Caco-2 (cell line): ENCODE measurements around the gene MRPL39. TPM values are rescaled to one million over a fixed set of nuclear protein-coding genes. Genes with fewer than 3 reads are reported as not detected.

Experiments used
- BruUV-seq: library from RNA; stranded (reverse); fragments of 400-500 nt; replicated peaks from 2 replicates; lab custom pipeline; 2021; lab: Mats Ljungman, UMichigan
- CTCF ChIA-PET: fragments of 300-600 bp; sonication (Branson Sonifier 250); formaldehyde crosslinking; loops from one replicate; lab custom pipeline; 2022; ENCODE audit warnings: antibody characterized with exemption; lab: Charles Lee
- POLR2A ChIA-PET: fragments of 300-600 bp; sonication (Branson Sonifier 250); formaldehyde crosslinking; loops from one replicate; lab custom pipeline; 2022; ENCODE audit warnings: antibody characterized with exemption; lab: Charles Lee
- DNase-seq, 2 experiments: peaks; one replicate each; pipeline versions ENCODE4 v3.0.0 to v3.0.0-alpha.2; 2020 to 2022
- H3K27me3 ChIP-seq: replicated peaks from 2 replicates; pipeline ENCODE4 v1.6.0; 2011; ENCODE audit warnings: low read length; ENCODE audit not compliant: control insufficient read depth, insufficient read depth
- H3K36me3 ChIP-seq: 2 replicates; pipeline ENCODE4 v1.5.1; 2011; ENCODE audit warnings: low read length; ENCODE audit not compliant: control insufficient read depth, insufficient read depth
- H3K4me1 ChIP-seq: fragments of 250-450 bp; sonication (Bioruptor Pico); 2 replicates; pipeline ENCODE4 v1.5.1; 2020; ENCODE audit warnings: mild to moderate bottlenecking
- H3K4me3 ChIP-seq: 2 replicates; pipeline ENCODE4 v1.5.1; 2011; ENCODE audit warnings: low read depth, mild to moderate bottlenecking, control low read depth, low read length
- H3K9me3 ChIP-seq: fragments of 250-450 bp; sonication (Bioruptor Pico); 2 replicates; pipeline ENCODE4 v1.5.1; 2020; ENCODE audit warnings: mild to moderate bottlenecking, moderate library complexity
- H3K27ac Mint-ChIP-seq: one replicate; pipeline ENCODE4 v1.8.0; 2022; ENCODE audit warnings: mixed read lengths; ENCODE audit not compliant: unreplicated experiment
- H3K27me3 Mint-ChIP-seq: one replicate; pipeline ENCODE4 v1.8.0; 2022; ENCODE audit warnings: mixed read lengths; ENCODE audit not compliant: insufficient read depth, unreplicated experiment
- H3K36me3 Mint-ChIP-seq: one replicate; pipeline ENCODE4 v1.8.0; 2022; ENCODE audit warnings: mild to moderate bottlenecking, mixed read lengths; ENCODE audit not compliant: insufficient read depth, unreplicated experiment
- H3K4me1 Mint-ChIP-seq: one replicate; pipeline ENCODE4 v1.8.0; 2022; ENCODE audit warnings: low read depth, mixed read lengths; ENCODE audit not compliant: unreplicated experiment
- H3K4me3 Mint-ChIP-seq: one replicate; pipeline ENCODE4 v1.8.0; 2022; ENCODE audit warnings: mild to moderate bottlenecking, moderate library complexity, mixed read lengths; ENCODE audit not compliant: unreplicated experiment
- H3K9me3 Mint-ChIP-seq: one replicate; pipeline ENCODE4 v1.8.0; 2022; ENCODE audit warnings: mixed read lengths; ENCODE audit not compliant: unreplicated experiment
- intact Hi-C: fragments of 100-400 bp; cut with micrococcal nuclease; formaldehyde crosslinking; loops from one replicate; pipeline ENCODE4 v1.10.0; 2022; ENCODE audit not compliant: unreplicated experiment
- total RNA-seq: library from RNA; stranded (reverse); gene quantifications from 2 replicates; pipeline ENCODE4 v1.2.3, GENCODE V29; 2022
- TF ChIP-seq, protein P1 (sequence below), 2 experiments: fragments of 200-600 bp in 1 of 2; IDR thresholded peaks; 1 replicate in 1 of 2; 2 replicates in 1 of 2; pipeline versions ENCODE4 v1.5.1 to v1.8.0; 2011 to 2022; ENCODE audit warnings: antibody characterized with exemption in 1 of 2, control low read depth in 1 of 2, inconsistent platforms in 1 of 2, low read depth in 1 of 2, low read length in 1 of 2, mild to moderate bottlenecking in 1 of 2, moderate library complexity in 1 of 2; ENCODE audit not compliant: insufficient read depth in 1 of 2, severe bottlenecking in 1 of 2, unreplicated experiment in 1 of 2

Gene MRPL39
- total RNA-seq, 1 experiment from 2014 or later: 37.3 TPM

DNA sequence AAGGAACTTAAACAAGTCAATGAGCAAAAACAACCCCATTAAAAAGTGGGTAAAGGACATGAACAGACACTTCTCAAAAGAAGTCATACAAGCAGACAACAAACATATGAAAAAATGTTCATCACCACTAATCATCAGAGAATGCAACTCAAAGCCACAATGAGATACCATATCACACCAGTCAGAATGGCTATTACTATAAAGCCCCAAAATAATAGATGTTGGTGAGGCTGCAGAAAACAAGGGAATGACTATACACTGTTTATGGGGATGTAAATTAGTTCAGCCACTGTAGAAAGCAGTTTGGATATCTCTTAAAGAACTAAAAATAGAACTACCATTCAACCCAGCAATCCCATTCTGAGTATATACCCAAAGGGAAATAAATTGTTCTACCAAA lies 51.2 kb downstream of the MRPL39 start:
- ChIA-PET POLR2A (no interaction called here), CTCF (no interaction called here)
- H3K36me3 ChIP-seq: no peaks in the 10 kb centered on the region
- 0 out of 2 replicates have a peak, but pooled peaks cover 4% of the 10 kb centered on the region for H3K4me1 ChIP-seq
- H3K9me3 ChIP-seq: no peaks in the 10 kb centered on the region
- peaks cover under 1% of the 10 kb centered on the region for H3K27me3 Mint-ChIP-seq
- DNase-seq: no peak
- H3K4me3 ChIP-seq: no peak overlapping the region
- intact Hi-C loops: no loop called here
- H3K9me3 Mint-ChIP-seq: no peaks in the 10 kb centered on the region
- H3K4me1 Mint-ChIP-seq: peaks cover 9% of the 10 kb centered on the region
- BruUV-seq: no TSS peak
- no peaks in the 10 kb centered on the region for H3K27me3 ChIP-seq
- TF ChIP-seq, protein P1, sequence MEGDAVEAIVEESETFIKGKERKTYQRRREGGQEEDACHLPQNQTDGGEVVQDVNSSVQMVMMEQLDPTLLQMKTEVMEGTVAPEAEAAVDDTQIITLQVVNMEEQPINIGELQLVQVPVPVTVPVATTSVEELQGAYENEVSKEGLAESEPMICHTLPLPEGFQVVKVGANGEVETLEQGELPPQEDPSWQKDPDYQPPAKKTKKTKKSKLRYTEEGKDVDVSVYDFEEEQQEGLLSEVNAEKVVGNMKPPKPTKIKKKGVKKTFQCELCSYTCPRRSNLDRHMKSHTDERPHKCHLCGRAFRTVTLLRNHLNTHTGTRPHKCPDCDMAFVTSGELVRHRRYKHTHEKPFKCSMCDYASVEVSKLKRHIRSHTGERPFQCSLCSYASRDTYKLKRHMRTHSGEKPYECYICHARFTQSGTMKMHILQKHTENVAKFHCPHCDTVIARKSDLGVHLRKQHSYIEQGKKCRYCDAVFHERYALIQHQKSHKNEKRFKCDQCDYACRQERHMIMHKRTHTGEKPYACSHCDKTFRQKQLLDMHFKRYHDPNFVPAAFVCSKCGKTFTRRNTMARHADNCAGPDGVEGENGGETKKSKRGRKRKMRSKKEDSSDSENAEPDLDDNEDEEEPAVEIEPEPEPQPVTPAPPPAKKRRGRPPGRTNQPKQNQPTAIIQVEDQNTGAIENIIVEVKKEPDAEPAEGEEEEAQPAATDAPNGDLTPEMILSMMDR (IDR thresholded peaks at IDR 0.05; ENCODE audit: insufficient read depth in 1 of 2, low read depth in 1 of 2, low read length in 1 of 2, severe bottlenecking in 1 of 2, unreplicated experiment in 1 of 2): no peak
- H3K36me3 Mint-ChIP-seq: no peaks in the 10 kb centered on the region
- no peak overlapping the region for H3K4me3 Mint-ChIP-seq
- H3K27ac Mint-ChIP-seq: no peak overlapping the region

DNA sequence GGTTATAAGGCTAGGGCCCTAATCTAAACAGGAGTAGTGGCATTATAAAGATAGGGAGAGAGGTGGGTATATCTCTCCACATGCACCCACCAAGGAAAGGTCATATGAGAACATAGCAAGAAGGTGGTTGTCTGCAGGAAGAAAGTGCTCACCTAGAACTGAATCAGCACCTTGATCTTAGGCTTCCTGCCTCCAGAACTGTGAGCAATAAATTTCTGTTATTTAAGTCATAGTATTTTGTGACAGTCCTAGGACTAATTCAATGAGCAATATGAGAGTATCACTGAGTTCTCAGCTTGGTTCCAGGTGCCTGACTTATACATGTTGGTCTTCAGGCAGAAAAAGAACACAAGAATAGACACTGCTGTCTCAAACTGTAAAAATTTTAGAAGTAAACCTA lies 51.8 kb downstream of the MRPL39 start:
- no TSS peak for BruUV-seq
- POLR2A ChIA-PET: no interaction called here
- Mint-ChIP-seq H3K4me3 (no peak overlapping the region), H3K36me3 (no peaks in the 10 kb centered on the region), H3K9me3 (no peaks in the 10 kb centered on the region), H3K27me3 (peaks cover 3% of the 10 kb centered on the region), H3K27ac (no peak overlapping the region), H3K4me1 (peaks cover 9% of the 10 kb centered on the region)
- Histone ChIP-seq H3K9me3 (no peaks in the 10 kb centered on the region), H3K27me3 (no peaks in the 10 kb centered on the region), H3K4me3 (no peak overlapping the region), H3K4me1 (0 out of 2 replicates have a peak, but pooled peaks cover 4% of the 10 kb centered on the region), H3K36me3 (no peaks in the 10 kb centered on the region)
- intact Hi-C loops: no loop called here
- TF ChIP-seq, protein P1 (IDR thresholded peaks at IDR 0.05; ENCODE audit: insufficient read depth in 1 of 2, low read depth in 1 of 2, low read length in 1 of 2, severe bottlenecking in 1 of 2, unreplicated experiment in 1 of 2): no peak
- CTCF ChIA-PET: no interaction called here
- DNase-seq: no peak

DNA sequence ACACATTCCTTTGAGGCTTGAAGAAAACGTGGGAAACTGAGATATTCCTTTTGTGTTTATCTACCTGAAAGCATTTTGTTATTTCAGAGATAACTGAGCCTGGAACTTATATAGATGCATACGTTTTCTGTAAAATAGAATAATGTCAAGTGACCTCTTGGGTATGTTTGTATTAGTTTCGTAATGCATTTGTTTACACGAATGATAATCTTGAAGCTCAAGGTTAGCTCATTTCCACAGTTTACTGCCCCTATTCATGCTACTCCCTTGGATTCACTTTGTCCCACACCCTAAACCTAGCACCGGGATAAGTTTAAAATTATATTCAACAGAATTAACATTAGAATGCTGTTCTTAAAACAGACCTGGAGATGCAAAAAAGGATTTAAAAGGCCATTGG lies 54.4 kb downstream of the MRPL39 start:
- Mint-ChIP-seq H3K4me1 (peaks cover 9% of the 10 kb centered on the region), H3K27ac (no peak overlapping the region), H3K4me3 (no peak overlapping the region), H3K27me3 (peaks cover 3% of the 10 kb centered on the region), H3K36me3 (no peaks in the 10 kb centered on the region), H3K9me3 (no peaks in the 10 kb centered on the region)
- no peak for DNase-seq
- Histone ChIP-seq H3K36me3 (no peaks in the 10 kb centered on the region), H3K9me3 (no peaks in the 10 kb centered on the region), H3K27me3 (no peaks in the 10 kb centered on the region), H3K4me1 (0 out of 2 replicates have a peak, but pooled peaks cover 4% of the 10 kb centered on the region), H3K4me3 (no peak overlapping the region)
- TF ChIP-seq, protein P1 (IDR thresholded peaks at IDR 0.05; ENCODE audit: insufficient read depth in 1 of 2, low read depth in 1 of 2, low read length in 1 of 2, severe bottlenecking in 1 of 2, unreplicated experiment in 1 of 2): no peak
- intact Hi-C loops: no loop called here
- no TSS peak for BruUV-seq
- CTCF ChIA-PET: no interaction called here
- POLR2A ChIA-PET: no interaction called here
